Astrocyte (in vitro differentiated cells and primary cell): ENCODE measurements around the gene THEM5. TPM values are rescaled to one million over a fixed set of nuclear protein-coding genes. Genes with fewer than 3 reads are reported as not detected.

Source experiments
- DNase-seq: peaks from one replicate; pipeline ENCODE4 v3.0.0-alpha.2; 2010; ENCODE audit warnings: low read depth
- FAIRE-seq: peaks from 2 replicates; lab custom pipeline; 2011; peaks lifted over from hg19 to GRCh38; lab: Jason Lieb, UNC
- H2AFZ ChIP-seq: 2 replicates; pipeline ENCODE4 v1.6.0; 2012; ENCODE audit warnings: low read depth, low read length, inconsistent platforms
- H3K27ac ChIP-seq: 2 replicates; pipeline ENCODE4 v1.5.1; 2011; ENCODE audit warnings: low read depth, low read length, inconsistent platforms
- H3K27me3 ChIP-seq: 2 replicates; pipeline ENCODE4 v1.6.0; 2011; ENCODE audit warnings: low read length, inconsistent platforms; ENCODE audit not compliant: insufficient read depth
- H3K36me3 ChIP-seq: 2 replicates; pipeline ENCODE4 v1.5.1; 2011; ENCODE audit warnings: low read length, inconsistent platforms; ENCODE audit not compliant: insufficient read depth
- H3K4me1 ChIP-seq: 2 replicates; pipeline ENCODE4 v1.5.1; 2011; ENCODE audit warnings: low read length, inconsistent platforms; ENCODE audit not compliant: insufficient read depth
- H3K4me2 ChIP-seq: 2 replicates; pipeline ENCODE4 v1.6.0; 2012; ENCODE audit warnings: low read length, inconsistent platforms
- H3K4me3 ChIP-seq: 2 replicates; pipeline ENCODE4 v1.5.1; 2011; ENCODE audit warnings: low read depth, mild to moderate bottlenecking, low read length, inconsistent platforms; ENCODE audit not compliant: insufficient read depth
- H3K79me2 ChIP-seq: 2 replicates; pipeline ENCODE4 v1.6.0; 2012; ENCODE audit warnings: mild to moderate bottlenecking, low read length, inconsistent platforms; ENCODE audit not compliant: insufficient read depth
- H3K9ac ChIP-seq: 2 replicates; pipeline ENCODE4 v1.6.0; 2012; ENCODE audit warnings: mild to moderate bottlenecking, low read length, inconsistent platforms
- H3K9me3 ChIP-seq: 2 replicates; pipeline ENCODE4 v1.5.1; 2012; ENCODE audit warnings: low read depth, mild to moderate bottlenecking, low read length, inconsistent platforms; ENCODE audit not compliant: insufficient read depth
- H4K20me1 ChIP-seq: 2 replicates; pipeline ENCODE4 v1.6.0; 2012; ENCODE audit warnings: low read length, inconsistent platforms; ENCODE audit not compliant: insufficient read depth
- H3K27ac Mint-ChIP-seq: one replicate; pipeline ENCODE4 v1.8.0; 2021; ENCODE audit warnings: mild to moderate bottlenecking, mixed read lengths; ENCODE audit not compliant: unreplicated experiment
- H3K27me3 Mint-ChIP-seq: one replicate; pipeline ENCODE4 v1.8.0; 2021; ENCODE audit warnings: low read depth, mixed read lengths; ENCODE audit not compliant: unreplicated experiment
- H3K36me3 Mint-ChIP-seq: one replicate; pipeline ENCODE4 v1.8.0; 2021; ENCODE audit warnings: low read depth, mixed read lengths; ENCODE audit not compliant: unreplicated experiment
- H3K4me1 Mint-ChIP-seq: one replicate; pipeline ENCODE4 v1.8.0; 2021; ENCODE audit warnings: low read depth, mixed read lengths; ENCODE audit not compliant: unreplicated experiment
- H3K4me3 Mint-ChIP-seq: one replicate; pipeline ENCODE4 v1.8.0; 2021; ENCODE audit warnings: mild to moderate bottlenecking, moderate library complexity, mixed read lengths; ENCODE audit not compliant: unreplicated experiment
- H3K9me3 Mint-ChIP-seq: one replicate; pipeline ENCODE4 v1.8.0; 2021; ENCODE audit warnings: mild to moderate bottlenecking, mixed read lengths; ENCODE audit not compliant: unreplicated experiment
- CTCF ChIP-seq: IDR thresholded peaks from 2 replicates; pipeline ENCODE4 v1.5.1; 2011; ENCODE audit warnings: low read depth, mild to moderate bottlenecking, inconsistent platforms, low read length, moderate library complexity; ENCODE audit not compliant: insufficient read depth
- EZH2 ChIP-seq: IDR thresholded peaks from 2 replicates; pipeline ENCODE4 v1.6.1; 2012; ENCODE audit warnings: mild to moderate bottlenecking, low read length, inconsistent platforms; ENCODE audit not compliant: insufficient read depth
- total RNA-seq: library from RNA; stranded (reverse); gene quantifications from 2 replicates; pipeline ENCODE4 v1.2.1, GENCODE V29; 2021

The THEM5 gene
- total RNA-seq, 1 donor from 2014 or later: not detected

- Histone ChIP-seq H2AFZ (no peak overlapping the region), H3K9me3 (no peaks in the 10 kb centered on the region), H3K4me3 (no peak overlapping the region), H3K4me2 (no peak overlapping the region), H3K4me1 (no peaks in the 10 kb centered on the region), H3K79me2 (no peaks in the 10 kb centered on the region), H3K27me3 (peaks cover 16% of the 10 kb centered on the region), H3K36me3 (no peaks in the 10 kb centered on the region), H4K20me1 (no peaks in the 10 kb centered on the region), H3K27ac (no peak overlapping the region), H3K9ac (no peak overlapping the region)
- no peak for FAIRE-seq
- H3K27ac Mint-ChIP-seq: no peak overlapping the region
- no peak for TF ChIP-seq EZH2
- no peak for TF ChIP-seq CTCF
- peaks cover 2% of the 10 kb centered on the region for H3K4me1 Mint-ChIP-seq
- H3K36me3 Mint-ChIP-seq: peaks cover 2% of the 10 kb centered on the region
- peaks cover 80% of the 10 kb centered on the region for H3K27me3 Mint-ChIP-seq
- H3K9me3 Mint-ChIP-seq: peaks cover 1% of the 10 kb centered on the region
- no peak overlapping the region for H3K4me3 Mint-ChIP-seq
- no peak for DNase-seq
These were observed 36.8 kb downstream of the THEM5 start for GRCh38 chr1:151816548-151817352.

GRCh38 chr1:151815716-151816327 is 37.7 kb downstream of the THEM5 start:
- H3K4me1 Mint-ChIP-seq: peaks cover 6% of the 10 kb centered on the region
- H3K4me1 ChIP-seq: no peaks in the 10 kb centered on the region
- no peaks in the 10 kb centered on the region for H4K20me1 ChIP-seq
- no peak overlapping the region for H3K9ac ChIP-seq
- DNase-seq (no peak), FAIRE-seq (no peak)
- peaks cover 2% of the 10 kb centered on the region for H3K36me3 Mint-ChIP-seq
- H3K9me3 ChIP-seq: no peaks in the 10 kb centered on the region
- no peak overlapping the region for H3K27ac ChIP-seq
- H2AFZ ChIP-seq: no peak overlapping the region
- TF ChIP-seq EZH2 (no peak), CTCF (no peak)
- no peak overlapping the region for H3K27ac Mint-ChIP-seq
- H3K27me3 ChIP-seq: peaks cover 20% of the 10 kb centered on the region
- no peaks in the 10 kb centered on the region for H3K36me3 ChIP-seq
- peaks cover 72% of the 10 kb centered on the region for H3K27me3 Mint-ChIP-seq
- H3K4me2 ChIP-seq: no peak overlapping the region
- H3K4me3 ChIP-seq: no peak overlapping the region
- H3K9me3 Mint-ChIP-seq: peaks cover 1% of the 10 kb centered on the region
- H3K79me2 ChIP-seq: no peaks in the 10 kb centered on the region
- H3K4me3 Mint-ChIP-seq: no peak overlapping the region
